Measurements from ENCODE around the gene GOLGA8O.
"Not testable (repeated sequence)": the region's sequence is repeated elsewhere in the genome, so short reads cannot be mapped to it uniquely, and the experiment has no call there.

GRCh38 chr15:32455534-32455933 lies at the start of gene GOLGA8O:
- TF ChIP-seq REST (IDR thresholded peaks at IDR 0.05; ENCODE audit: insufficient read depth in 1 of 2, low read depth in 2 of 2, low read length in 2 of 2); TAF1 (IDR thresholded peaks at IDR 0.05; ENCODE audit: borderline replicate concordance, insufficient read depth, low read length); SIN3A (IDR thresholded peaks at IDR 0.05; ENCODE audit: borderline replicate concordance, insufficient read depth, low read length); POLR2AphosphoS5 (IDR thresholded peaks at IDR 0.05; ENCODE audit: low read depth, low read length); FOXP2 (optimal IDR thresholded peaks at IDR 0.05; ENCODE audit: borderline replicate concordance, extremely low read depth, extremely low read length, insufficient read depth): not testable (repeated sequence)
